ENCODE results near the gene IGF2BP3. TPM values are rescaled to one million over a fixed set of nuclear protein-coding genes. Genes with fewer than 3 reads are reported as not detected.

The IGF2BP3 gene
- total RNA-seq, 1 donor from 2014 or later: 2.0 TPM

GRCh38 chr7:23434147-23434917, 36.0 kb downstream of the IGF2BP3 start:
- ATAC-seq (no peak), DNase-seq (no peak)
- H3K36me3 ChIP-seq: no peaks in the 10 kb centered on the region
- TF ChIP-seq CTCF (IDR thresholded peaks at IDR 0.05): no peak
- intact Hi-C loops (cut with DNase I): no loop called here
- no peak overlapping the region for H3K4me3 ChIP-seq
- H3K27ac ChIP-seq: no peak overlapping the region
- no peaks in the 10 kb centered on the region for H3K9me3 ChIP-seq
- peaks cover 10% of the 10 kb centered on the region for H3K27me3 ChIP-seq (ENCODE audit: low read depth)
- no peaks in the 10 kb centered on the region for H3K4me1 ChIP-seq

GRCh38 chr7:23431702-23432199, 38.5 kb downstream of the IGF2BP3 start:
- H3K27me3 ChIP-seq (ENCODE audit: low read depth): peaks cover 10% of the 10 kb centered on the region
- no peaks in the 10 kb centered on the region for H3K4me1 ChIP-seq
- ATAC-seq (no peak), DNase-seq (no peak)
- H3K36me3 ChIP-seq: no peaks in the 10 kb centered on the region
- intact Hi-C loops (cut with DNase I): no loop called here
- H3K27ac ChIP-seq: no peak overlapping the region
- no peak overlapping the region for H3K4me3 ChIP-seq
- no peak for TF ChIP-seq CTCF (IDR thresholded peaks at IDR 0.05)
- H3K9me3 ChIP-seq: no peaks in the 10 kb centered on the region

GRCh38 chr7:23430893-23431259, 39.4 kb downstream of the IGF2BP3 start:
- Histone ChIP-seq H3K27ac (no peak overlapping the region), H3K36me3 (no peaks in the 10 kb centered on the region), H3K27me3 (ENCODE audit: low read depth) (peaks cover 10% of the 10 kb centered on the region), H3K9me3 (no peaks in the 10 kb centered on the region), H3K4me1 (no peaks in the 10 kb centered on the region), H3K4me3 (no peak overlapping the region)
- ATAC-seq (no peak), DNase-seq (no peak)
- TF ChIP-seq CTCF (IDR thresholded peaks at IDR 0.05): no peak
- intact Hi-C loops (cut with DNase I): no loop called here

- no peak for ATAC-seq
- H3K9me3 ChIP-seq: no peaks in the 10 kb centered on the region
- TF ChIP-seq CTCF (IDR thresholded peaks at IDR 0.05): no peak
- DNase-seq: no peak
- H3K27ac ChIP-seq: no peak overlapping the region
- H3K4me1 ChIP-seq: no peaks in the 10 kb centered on the region
- H3K27me3 ChIP-seq (ENCODE audit: low read depth): peaks cover 5% of the 10 kb centered on the region
- no peaks in the 10 kb centered on the region for H3K36me3 ChIP-seq
- intact Hi-C loops (cut with DNase I): no loop called here
- H3K4me3 ChIP-seq: no peak overlapping the region
Measured at GRCh38 chr7:23426876-23427275, 43.4 kb downstream of the IGF2BP3 start.

- Histone ChIP-seq H3K27me3 (ENCODE audit: low read depth) (no peaks in the 10 kb centered on the region), H3K4me1 (no peaks in the 10 kb centered on the region), H3K27ac (no peak overlapping the region), H3K36me3 (no peaks in the 10 kb centered on the region), H3K9me3 (no peaks in the 10 kb centered on the region), H3K4me3 (no peak overlapping the region)
- intact Hi-C loops (cut with DNase I): no loop called here
- TF ChIP-seq CTCF (IDR thresholded peaks at IDR 0.05): no peak
- ATAC-seq (no peak), DNase-seq (no peak)
Measured at GRCh38 chr7:23422909-23423308, 47.4 kb downstream of the IGF2BP3 start.

All from lower lobe of right lung (tissue), 2 donors.